Mucosa of descending colon (tissue), 3 donors: ENCODE data around the gene ASPA. TPM values are rescaled to one million over a fixed set of nuclear protein-coding genes. Genes with fewer than 3 reads are reported as not detected.
A peak's percentile ranks its signal among the peaks of the same experiment; 100 is the strongest.
"Not testable (repeated sequence)": the region's sequence is repeated elsewhere in the genome, so short reads cannot be mapped to it uniquely, and the experiment has no call there.

ENCODE experiments used
- ATAC-seq: fragments of 200-7000 bp; cut with Tn5 transposase; one replicate; pipeline ENCODE4 v1.9.1; 2020; ENCODE audit warnings: mild to moderate bottlenecking, moderate library complexity
- DNase-seq, 3 donors: peaks; one replicate each; pipeline ENCODE4 v3.0.0-alpha.2; 2020
- H3K36me3 ChIP-seq: fragments of 200-600 bp; one replicate; pipeline ENCODE4 v1.8.0; 2021; ENCODE audit warnings: low read depth, mild to moderate bottlenecking
- H3K4me1 ChIP-seq: fragments of 200-600 bp; one replicate; pipeline ENCODE4 v1.8.0; 2021; ENCODE audit warnings: low read depth, mild to moderate bottlenecking
- H3K4me3 ChIP-seq: fragments of 200-600 bp; one replicate; pipeline ENCODE4 v1.8.0; 2021; ENCODE audit warnings: mild to moderate bottlenecking
- H3K9me3 ChIP-seq: fragments of 200-600 bp; one replicate; pipeline ENCODE4 v1.8.0; 2021; ENCODE audit warnings: mild to moderate bottlenecking
- intact Hi-C, 2 donors: fragments of 100-400 bp; cut with DNase I in 1 of 2; cut with micrococcal nuclease in 1 of 2; formaldehyde crosslinking; loops; one replicate each; pipeline versions ENCODE4 v1.11.0 to v1.11.1; 2022; cut with DNase I, micrococcal nuclease
- total RNA-seq, 3 donors: library from RNA; stranded (reverse); fragmentation: NEBNext Ultra II Directional in 2 of 3; extraction: Animal tissue kit (Norgen Biotek cat#: 25700) in 2 of 3; gene quantifications; one replicate each; pipeline versions ENCODE4 v1.2.1 to v1.2.4, GENCODE V29; 2021 to 2023
- TF ChIP-seq, protein P1 (sequence below): fragments of 200-600 bp; IDR thresholded peaks from one replicate; pipeline ENCODE4 v1.8.0; 2022; ENCODE audit warnings: antibody characterized with exemption, mild to moderate bottlenecking
- donor health status: DM: no; HTN: no; CAD: no; lungs with moderate emphysema.
- donor health status: DM: no; HTN: no; CAD: no.
- donor health status: DM: no; HTN: yes; CAD: no.

Gene ASPA
- total RNA-seq, 3 donors from 2014 or later, result 3.5 to 6.6 (median 3.7) TPM

DNA sequence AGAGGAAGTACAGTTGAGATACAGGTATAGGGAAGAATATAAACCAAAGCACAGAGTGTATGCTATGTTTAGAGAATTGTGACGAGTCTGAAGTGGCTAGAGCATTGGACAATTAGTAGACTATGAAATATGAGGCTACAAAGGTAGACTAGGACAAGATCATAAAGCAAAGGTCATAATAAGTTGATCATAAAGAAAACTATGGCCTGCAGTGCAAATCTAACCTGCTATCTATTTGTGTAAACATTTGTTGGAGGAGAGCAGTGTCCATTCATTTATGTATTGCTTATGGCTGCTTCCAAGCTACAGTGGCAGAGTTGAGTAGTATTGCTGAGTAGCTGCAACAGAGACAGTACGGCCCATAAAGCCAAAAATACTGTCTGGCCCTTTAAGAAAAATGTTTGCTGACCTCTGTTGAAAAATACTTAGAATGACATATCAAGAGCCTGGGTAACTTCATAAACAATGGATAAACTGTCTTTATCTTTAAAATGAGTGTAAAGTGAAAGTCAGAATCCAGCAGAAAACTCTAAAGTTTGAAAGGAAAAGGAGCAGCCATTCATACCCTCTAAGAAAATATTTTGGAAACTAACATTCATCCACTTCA lies 27.6 kb upstream of the ASPA start:
- Histone ChIP-seq H3K4me3 (no peak overlapping the region), H3K36me3 (no peaks in the 10 kb centered on the region), H3K9me3 (no peaks in the 10 kb centered on the region), H3K4me1 (peaks cover 11% of the 10 kb centered on the region)
- intact Hi-C loops, result no loop called here
- no peak for DNase-seq
- ATAC-seq, result peak; percentile 87
- TF ChIP-seq, protein P1, sequence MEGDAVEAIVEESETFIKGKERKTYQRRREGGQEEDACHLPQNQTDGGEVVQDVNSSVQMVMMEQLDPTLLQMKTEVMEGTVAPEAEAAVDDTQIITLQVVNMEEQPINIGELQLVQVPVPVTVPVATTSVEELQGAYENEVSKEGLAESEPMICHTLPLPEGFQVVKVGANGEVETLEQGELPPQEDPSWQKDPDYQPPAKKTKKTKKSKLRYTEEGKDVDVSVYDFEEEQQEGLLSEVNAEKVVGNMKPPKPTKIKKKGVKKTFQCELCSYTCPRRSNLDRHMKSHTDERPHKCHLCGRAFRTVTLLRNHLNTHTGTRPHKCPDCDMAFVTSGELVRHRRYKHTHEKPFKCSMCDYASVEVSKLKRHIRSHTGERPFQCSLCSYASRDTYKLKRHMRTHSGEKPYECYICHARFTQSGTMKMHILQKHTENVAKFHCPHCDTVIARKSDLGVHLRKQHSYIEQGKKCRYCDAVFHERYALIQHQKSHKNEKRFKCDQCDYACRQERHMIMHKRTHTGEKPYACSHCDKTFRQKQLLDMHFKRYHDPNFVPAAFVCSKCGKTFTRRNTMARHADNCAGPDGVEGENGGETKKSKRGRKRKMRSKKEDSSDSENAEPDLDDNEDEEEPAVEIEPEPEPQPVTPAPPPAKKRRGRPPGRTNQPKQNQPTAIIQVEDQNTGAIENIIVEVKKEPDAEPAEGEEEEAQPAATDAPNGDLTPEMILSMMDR, result no peak

DNA sequence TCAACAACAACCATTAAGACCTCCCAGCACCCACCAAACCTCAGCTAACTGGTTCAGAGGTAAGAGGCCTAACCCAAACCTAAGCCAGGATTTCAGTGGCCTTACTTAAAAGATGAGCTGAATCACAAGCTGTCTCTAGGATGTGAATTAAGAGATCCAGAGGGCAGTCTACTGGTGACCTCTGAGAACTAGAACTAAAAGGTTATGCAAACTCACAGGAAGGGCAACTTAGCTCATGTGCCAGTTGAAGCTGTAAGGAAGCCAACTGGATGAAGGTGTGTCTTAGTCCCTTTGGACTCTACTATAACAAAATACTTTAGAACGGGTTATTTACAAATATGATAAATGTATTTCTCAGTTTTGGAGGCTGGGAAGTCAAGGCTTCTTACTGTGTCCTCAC lies 9.4 kb upstream of the ASPA start:
- DNase-seq, H3K36me3 ChIP-seq, H3K4me1 ChIP-seq, intact Hi-C loops, H3K9me3 ChIP-seq, H3K4me3 ChIP-seq: not testable (repeated sequence)
- peak; percentile 56 for ATAC-seq

DNA sequence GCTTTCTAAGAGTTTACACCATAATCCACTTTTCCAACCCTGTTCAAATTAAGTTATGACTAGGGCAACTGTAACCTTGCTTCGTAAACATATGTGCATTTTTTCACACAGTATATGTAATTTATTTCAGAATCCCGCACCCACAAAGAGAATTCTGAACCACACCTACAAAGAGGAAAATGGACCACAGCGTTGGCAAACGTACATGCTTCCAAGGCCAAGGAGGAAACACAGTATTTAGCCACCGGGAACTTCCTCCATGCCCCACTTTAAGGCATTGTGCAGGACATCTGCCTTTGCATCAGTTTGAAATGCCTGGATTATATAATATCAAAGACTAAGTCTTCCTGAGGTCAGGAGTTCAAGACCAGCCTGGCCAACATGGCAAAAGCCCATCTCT lies 6.3 kb upstream of the ASPA start:
- DNase-seq, result peak in 1 of 3 donors; percentile 47
- intact Hi-C loops, result no loop called here
- Histone ChIP-seq H3K4me1 (peaks cover 14% of the 10 kb centered on the region), H3K9me3 (no peaks in the 10 kb centered on the region), H3K4me3 (no peak overlapping the region), H3K36me3 (no peaks in the 10 kb centered on the region)
- peak; percentile 75 for ATAC-seq
- TF ChIP-seq, protein P1, result no peak

DNA sequence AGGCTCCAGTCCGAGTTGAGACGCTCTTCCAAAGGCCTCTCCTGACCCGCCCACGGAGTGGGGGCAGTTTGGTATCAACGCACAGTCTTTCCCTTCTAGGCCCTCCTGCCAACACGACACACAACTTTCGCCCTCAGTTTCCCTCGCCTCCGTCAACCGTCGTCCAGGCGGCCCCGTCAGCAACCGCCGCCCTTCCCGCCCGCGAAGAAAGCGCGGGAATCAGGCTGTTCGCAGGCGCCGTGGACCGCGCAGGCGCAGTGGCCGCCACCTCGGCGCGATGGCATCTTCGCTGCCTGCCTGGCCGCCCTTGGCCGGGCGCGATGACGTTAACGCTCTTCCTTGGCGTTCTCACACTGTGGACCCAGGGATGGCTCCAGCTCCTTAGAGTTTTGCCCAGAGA lies 4.2 kb upstream of the ASPA start, which contains the start of gene SPATA22:
Gene SPATA22, minus strand, starts transcription at position 221 of the 400 bp plus-strand sequence. CDS start 2,494 bp downstream, outside the sequence.
- DNase-seq, result no peak
- H3K9me3 ChIP-seq, result no peaks in the 10 kb centered on the region
- no peak within 1 kb of the TSS for H3K4me3 ChIP-seq
- H3K4me1 ChIP-seq, result peaks cover 28% of the 10 kb centered on the region
- no peaks in the 10 kb centered on the region for H3K36me3 ChIP-seq
- TF ChIP-seq, protein P1, result no peak
- intact Hi-C loops, result no loop called here
- no peak for ATAC-seq

DNA sequence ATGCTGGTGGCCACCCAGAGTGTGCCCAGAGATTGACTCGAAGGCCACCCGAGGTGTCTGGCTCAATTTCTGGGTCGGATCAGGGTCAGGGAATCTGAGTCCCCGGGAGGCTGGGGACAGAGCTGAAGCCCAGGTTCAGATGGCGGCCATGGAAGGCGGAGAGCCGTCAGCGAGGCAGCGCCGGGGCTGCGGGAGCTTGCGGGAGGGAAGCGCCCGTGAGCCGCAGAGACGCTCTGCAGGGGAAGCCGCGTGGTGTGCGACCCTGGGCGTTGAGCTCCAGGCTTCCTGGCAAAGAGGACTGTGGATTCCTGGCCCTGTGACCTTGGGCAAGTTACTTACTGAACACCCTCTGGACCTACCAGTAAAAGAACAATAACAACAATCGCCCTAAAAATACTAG lies 3.7 kb upstream of the ASPA start:
- peaks cover 31% of the 10 kb centered on the region for H3K4me1 ChIP-seq
- no peak overlapping the region for H3K4me3 ChIP-seq
- DNase-seq (no peak), ATAC-seq (no peak)
- TF ChIP-seq, protein P1, result no peak
- no peaks in the 10 kb centered on the region for H3K36me3 ChIP-seq
- no peaks in the 10 kb centered on the region for H3K9me3 ChIP-seq
- intact Hi-C loops, result no loop called here

DNA sequence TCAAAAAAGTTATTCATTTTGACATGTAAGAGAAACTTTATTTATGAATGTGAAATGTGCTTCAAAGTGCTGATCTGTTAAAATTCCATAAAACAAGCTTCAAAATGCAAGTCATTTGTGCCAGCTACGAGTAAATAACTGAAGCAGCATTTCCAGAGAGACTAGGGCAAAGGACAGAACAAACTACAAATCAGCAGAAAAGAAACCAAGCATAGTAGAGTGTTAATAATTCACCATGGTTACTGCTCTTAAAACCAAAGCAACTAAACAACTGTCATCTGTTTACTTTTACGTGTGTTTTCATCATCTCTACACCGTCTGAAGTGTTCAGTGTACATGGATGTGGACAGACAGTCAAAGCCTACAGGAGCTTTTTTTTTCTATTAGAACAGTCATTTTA lies 1.6 kb upstream of the ASPA start:
- Histone ChIP-seq H3K9me3 (no peaks in the 10 kb centered on the region), H3K4me1 (peaks cover 35% of the 10 kb centered on the region), H3K4me3 (no peak overlapping the region), H3K36me3 (no peaks in the 10 kb centered on the region)
- DNase-seq (peak in 1 of 3 donors; percentile 12), ATAC-seq (peak; percentile 86)
- intact Hi-C loops, result no loop called here
- TF ChIP-seq, protein P1, result no peak
